Cardiac muscle cell (in vitro differentiated cells and primary cell): ENCODE results near the gene ZFPL1. TPM values are rescaled to one million over a fixed set of nuclear protein-coding genes. Genes with fewer than 3 reads are reported as not detected.

Source experiments
- DNase-seq, 2 donors: peaks; one replicate each; pipeline versions ENCODE4 v3.0.0 to v3.0.0-alpha.2; 2010 to 2017; ENCODE audit warnings: low read depth in 1 of 2, low spot score in 1 of 2
- H3K27ac ChIP-seq: fragments of 200-600 bp; sonication (generic); 2 replicates; pipeline ENCODE4 v1.5.1; 2016
- H3K27me3 ChIP-seq: fragments of 200-600 bp; sonication (generic); 2 replicates; pipeline ENCODE4 v1.6.0; 2016; ENCODE audit warnings: control low read depth
- H3K36me3 ChIP-seq: fragments of 200-600 bp; sonication (generic); 2 replicates; pipeline ENCODE4 v1.5.1; 2016; ENCODE audit warnings: control low read depth
- H3K4me1 ChIP-seq: fragments of 200-600 bp; sonication (generic); 2 replicates; pipeline ENCODE4 v1.8.1; 2017; ENCODE audit warnings: low read depth, mild to moderate bottlenecking, mixed run types
- H3K4me3 ChIP-seq: fragments of 200-600 bp; sonication (generic); 2 replicates; pipeline ENCODE4 v1.5.1; 2016; ENCODE audit warnings: mild to moderate bottlenecking
- H3K9me3 ChIP-seq: fragments of 200-600 bp; sonication (generic); 2 replicates; pipeline ENCODE4 v1.5.1; 2017; ENCODE audit warnings: low read depth, mild to moderate bottlenecking, control low read depth
- polyA plus RNA-seq: library from polyadenylated mRNA; unstranded; fragments of >200 nt; fragmentation: Nextera tagmentation; extraction: Ambion mirVana; gene quantifications from 2 replicates; pipeline ENCODE4 v1.2.1, GENCODE V29; 2016
- total RNA-seq: library from RNA; depleted of rRNA; stranded (reverse); fragments of >200 nt; gene quantifications from 2 replicates; pipeline ENCODE4 v1.2.3, GENCODE V29; 2016
- TF ChIP-seq, protein P1 (sequence below): IDR thresholded peaks from 2 replicates; pipeline ENCODE4 v1.5.1; 2012; ENCODE audit warnings: low read depth, mild to moderate bottlenecking, low read length

ZFPL1 gene
- total and polyA plus RNA-seq, 2 experiments from 2014 or later = 56.3 to 57.4 TPM

DNA sequence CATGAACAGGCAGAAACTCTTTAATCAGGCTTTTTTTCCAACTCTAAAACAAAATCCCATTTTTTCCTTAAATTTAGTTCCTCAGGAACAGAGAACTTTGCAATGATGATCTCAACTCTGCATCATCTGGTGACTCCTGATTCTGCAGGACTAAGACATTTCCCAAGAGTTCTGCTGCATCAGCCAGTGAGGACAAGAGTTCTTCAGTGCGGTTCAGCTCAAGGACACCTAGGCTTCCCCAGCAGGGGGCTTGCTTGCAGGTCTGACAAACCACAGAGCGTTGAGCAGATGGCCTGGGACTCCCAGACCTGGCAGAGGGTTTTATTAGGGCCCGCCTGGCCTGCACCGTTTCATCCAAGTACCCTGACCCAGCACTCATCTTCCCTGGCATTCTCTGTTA lies 6.6 kb upstream of the ZFPL1 start:
- DNase-seq = peak in 1 of 2 donors; percentile 27
- Histone ChIP-seq H3K27me3 (no peaks in the 10 kb centered on the region), H3K27ac (no peak overlapping the region), H3K9me3 (no peaks in the 10 kb centered on the region), H3K36me3 (no peaks in the 10 kb centered on the region), H3K4me3 (no peak overlapping the region), H3K4me1 (no peaks in the 10 kb centered on the region)
- TF ChIP-seq, protein P1, sequence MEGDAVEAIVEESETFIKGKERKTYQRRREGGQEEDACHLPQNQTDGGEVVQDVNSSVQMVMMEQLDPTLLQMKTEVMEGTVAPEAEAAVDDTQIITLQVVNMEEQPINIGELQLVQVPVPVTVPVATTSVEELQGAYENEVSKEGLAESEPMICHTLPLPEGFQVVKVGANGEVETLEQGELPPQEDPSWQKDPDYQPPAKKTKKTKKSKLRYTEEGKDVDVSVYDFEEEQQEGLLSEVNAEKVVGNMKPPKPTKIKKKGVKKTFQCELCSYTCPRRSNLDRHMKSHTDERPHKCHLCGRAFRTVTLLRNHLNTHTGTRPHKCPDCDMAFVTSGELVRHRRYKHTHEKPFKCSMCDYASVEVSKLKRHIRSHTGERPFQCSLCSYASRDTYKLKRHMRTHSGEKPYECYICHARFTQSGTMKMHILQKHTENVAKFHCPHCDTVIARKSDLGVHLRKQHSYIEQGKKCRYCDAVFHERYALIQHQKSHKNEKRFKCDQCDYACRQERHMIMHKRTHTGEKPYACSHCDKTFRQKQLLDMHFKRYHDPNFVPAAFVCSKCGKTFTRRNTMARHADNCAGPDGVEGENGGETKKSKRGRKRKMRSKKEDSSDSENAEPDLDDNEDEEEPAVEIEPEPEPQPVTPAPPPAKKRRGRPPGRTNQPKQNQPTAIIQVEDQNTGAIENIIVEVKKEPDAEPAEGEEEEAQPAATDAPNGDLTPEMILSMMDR = no peak

DNA sequence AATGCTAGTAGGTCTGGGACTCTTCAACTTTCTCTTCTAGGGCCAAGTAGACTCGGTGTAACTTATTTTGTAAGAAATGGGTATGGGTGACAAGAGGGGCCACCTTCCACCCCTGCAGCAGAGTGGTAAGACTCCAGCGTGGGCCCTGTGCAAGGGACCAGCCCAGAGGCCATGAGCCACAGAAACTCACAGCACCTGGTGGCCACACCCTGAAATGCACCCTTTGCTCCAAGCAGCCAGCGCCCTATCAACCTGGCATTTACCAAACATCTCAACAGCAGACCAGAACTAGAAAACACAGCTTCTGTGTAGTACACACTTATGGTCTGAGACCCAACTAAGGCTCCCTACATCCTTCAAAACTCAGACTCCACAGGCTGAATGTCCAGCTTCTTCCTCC lies 5.9 kb upstream of the ZFPL1 start:
- peak; percentile 40 to 59 for DNase-seq
- no peaks in the 10 kb centered on the region for H3K9me3 ChIP-seq
- peak overlapping the region; percentile 1 for H3K27ac ChIP-seq
- no peaks in the 10 kb centered on the region for H3K4me1 ChIP-seq
- no peaks in the 10 kb centered on the region for H3K27me3 ChIP-seq
- TF ChIP-seq, protein P1 = peak; percentile 58
- H3K4me3 ChIP-seq = no peak overlapping the region
- H3K36me3 ChIP-seq = no peaks in the 10 kb centered on the region

DNA sequence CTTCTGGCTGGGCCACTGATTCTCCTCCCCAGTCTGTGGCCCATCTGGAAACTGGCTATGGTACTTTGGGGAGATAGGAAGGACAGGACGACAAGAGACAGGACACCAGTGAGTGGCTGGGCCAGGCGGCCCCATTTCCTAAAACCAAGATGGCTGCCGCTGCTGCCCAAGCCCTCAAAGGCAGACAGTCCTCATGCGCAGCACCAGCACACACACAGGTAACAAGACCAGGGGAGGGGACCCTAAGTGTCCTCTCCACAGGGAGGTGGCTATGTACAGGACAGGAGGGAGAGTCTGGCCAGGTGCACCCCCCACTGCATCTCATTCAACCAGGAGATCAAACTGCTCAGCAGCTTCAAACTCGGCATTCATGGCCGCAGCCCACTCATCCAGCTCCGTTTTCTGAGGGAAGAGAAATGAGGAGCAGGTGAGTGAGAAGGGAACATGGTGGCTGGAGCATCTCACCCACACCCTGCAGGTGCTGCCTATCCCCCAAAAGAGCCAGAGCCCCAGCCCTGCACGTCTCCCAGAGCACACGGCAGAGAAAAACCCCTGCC lies 5.2 kb upstream of the ZFPL1 start:
- no peaks in the 10 kb centered on the region for H3K9me3 ChIP-seq
- no peaks in the 10 kb centered on the region for H3K36me3 ChIP-seq
- no peak overlapping the region for H3K4me3 ChIP-seq
- TF ChIP-seq, protein P1 = no peak
- H3K27me3 ChIP-seq = no peaks in the 10 kb centered on the region
- DNase-seq = no peak
- H3K27ac ChIP-seq = peak overlapping the region; percentile 1
- H3K4me1 ChIP-seq = no peaks in the 10 kb centered on the region

DNA sequence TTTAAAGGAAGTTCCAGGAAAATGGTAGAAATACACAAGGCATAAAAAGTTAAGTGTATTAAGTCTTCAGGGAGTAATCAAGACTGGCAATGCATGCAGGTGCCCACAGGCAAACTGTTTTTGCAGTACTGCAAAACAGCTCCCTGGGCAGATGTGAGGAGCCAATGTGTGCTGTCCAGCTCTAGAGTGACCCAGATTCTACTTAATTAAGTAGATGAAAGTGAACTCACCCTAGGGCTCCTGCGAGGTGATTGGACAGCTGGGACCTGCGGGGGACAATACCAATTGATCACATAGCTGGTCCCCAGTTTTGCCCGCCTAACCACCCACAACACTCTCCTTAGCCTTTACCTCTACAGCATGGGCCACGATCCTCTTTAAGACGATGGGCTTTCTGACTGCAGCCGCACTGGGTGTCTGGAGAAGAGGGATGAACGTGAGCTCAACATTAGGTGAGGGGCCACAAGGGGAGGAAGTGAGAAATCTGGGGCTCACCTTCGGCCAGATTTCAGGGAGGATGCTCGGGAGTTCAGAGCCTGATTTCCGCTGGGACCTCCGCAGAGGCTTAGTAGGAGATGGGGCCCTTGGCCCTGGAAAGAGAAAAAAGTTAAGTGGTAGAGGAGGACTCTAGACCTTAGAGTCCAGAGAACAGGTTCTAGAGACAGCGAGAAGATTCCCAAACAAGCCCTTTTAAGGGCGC lies 738 bp upstream of the ZFPL1 start:
- Histone ChIP-seq H3K36me3 (peaks cover 8% of the 10 kb centered on the region), H3K4me1 (no peaks in the 10 kb centered on the region), H3K27ac (peak overlapping the region; percentile 92), H3K9me3 (no peaks in the 10 kb centered on the region), H3K27me3 (no peaks in the 10 kb centered on the region), H3K4me3 (peak overlapping the region; percentile 84)
- TF ChIP-seq, protein P1 = no peak
- DNase-seq = no peak

DNA sequence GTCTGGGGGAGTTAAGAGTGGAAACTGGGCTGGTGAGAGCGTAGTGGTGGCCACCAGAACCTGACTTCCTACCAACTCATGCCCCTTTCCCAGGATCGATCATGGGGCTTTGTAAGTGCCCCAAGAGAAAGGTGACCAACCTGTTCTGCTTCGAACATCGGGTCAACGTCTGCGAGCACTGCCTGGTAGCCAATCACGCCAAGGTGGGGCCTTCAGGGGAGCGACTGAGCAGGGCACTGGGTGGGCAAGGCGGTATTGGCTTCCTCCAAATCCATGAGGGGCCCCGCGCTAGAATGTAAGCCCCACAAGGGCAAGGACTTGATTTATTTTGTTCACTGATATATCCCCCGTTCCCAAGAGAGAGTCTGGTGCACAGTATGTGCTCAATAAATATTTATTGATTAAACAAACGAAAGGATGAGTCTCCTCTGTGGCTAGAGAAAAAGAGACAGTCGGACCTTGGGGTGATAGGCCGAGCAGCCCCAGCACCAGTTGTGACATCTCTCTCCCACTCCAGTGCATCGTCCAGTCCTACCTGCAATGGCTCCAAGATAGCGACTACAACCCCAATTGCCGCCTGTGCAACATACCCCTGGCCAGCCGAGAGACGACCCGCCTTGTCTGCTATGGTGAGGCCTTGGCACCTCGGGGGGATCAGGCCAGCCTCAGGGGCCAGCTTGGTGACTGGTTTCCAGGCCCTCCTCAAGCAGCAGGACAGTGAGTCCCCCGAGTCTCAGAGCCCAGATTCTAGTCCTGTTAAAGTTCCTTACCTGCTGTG lies 765 bp downstream of the ZFPL1 start:
- no peak for DNase-seq
- TF ChIP-seq, protein P1 = no peak
- Histone ChIP-seq H3K27ac (peak overlapping the region; percentile 92), H3K27me3 (no peaks in the 10 kb centered on the region), H3K4me3 (peak overlapping the region; percentile 84), H3K9me3 (no peaks in the 10 kb centered on the region), H3K36me3 (peaks cover 11% of the 10 kb centered on the region), H3K4me1 (no peaks in the 10 kb centered on the region)
